Lung (tissue), 12 donors: ENCODE measurements around the gene CEACAM3. TPM values are rescaled to one million over a fixed set of nuclear protein-coding genes. Genes with fewer than 3 reads are reported as not detected.
A peak's percentile ranks its signal among the peaks of the same experiment; 100 is the strongest.

Experiments used
- ATAC-seq: fragments of 200-7000 bp; cut with Tn5 transposase; one replicate; pipeline ENCODE4 v1.9.1; 2020; ENCODE audit warnings: moderate number of reproducible peaks; ENCODE audit not compliant: insufficient read depth, low FRiP score
- DNase-seq, 3 donors: peaks; one replicate each; pipeline ENCODE4 v3.0.0-alpha.2; 2013 to 2017
- H3K27ac ChIP-seq, 2 donors: one replicate each; pipeline ENCODE4 v1.5.1; 2013; ENCODE audit warnings: mild to moderate bottlenecking in 2 of 2, moderate library complexity in 2 of 2, control low read depth in 1 of 2, inconsistent platforms in 1 of 2, low read depth in 1 of 2, low read length in 1 of 2
- H3K27me3 ChIP-seq, 3 donors: one replicate each; pipeline ENCODE4 v1.5.1; 2013; ENCODE audit warnings: low read length in 2 of 3; ENCODE audit not compliant: control insufficient read depth in 3 of 3, insufficient read depth in 3 of 3
- H3K36me3 ChIP-seq, 4 donors: one replicate each; pipeline ENCODE4 v1.5.1; 2013; ENCODE audit warnings: low read length in 4 of 4, mild to moderate bottlenecking in 1 of 4, moderate library complexity in 1 of 4; ENCODE audit not compliant: control insufficient read depth in 4 of 4, insufficient read depth in 4 of 4
- H3K4me1 ChIP-seq, 5 donors: one replicate each; pipeline ENCODE4 v1.5.1; 2013; ENCODE audit warnings: low read length in 5 of 5, mild to moderate bottlenecking in 2 of 5, moderate library complexity in 1 of 5; ENCODE audit not compliant: control insufficient read depth in 5 of 5, insufficient read depth in 5 of 5
- H3K4me3 ChIP-seq: one replicate; pipeline ENCODE4 v1.5.1; 2013; ENCODE audit warnings: mild to moderate bottlenecking, control low read depth, moderate library complexity
- H3K9ac ChIP-seq, 2 donors: one replicate each; pipeline ENCODE4 v1.5.1; 2013; ENCODE audit warnings: low read length in 2 of 2, control low read depth in 1 of 2; ENCODE audit not compliant: insufficient read depth in 1 of 2
- H3K9me3 ChIP-seq, 4 donors: one replicate each; pipeline ENCODE4 v1.5.1; 2013; ENCODE audit warnings: low read length in 3 of 4, mild to moderate bottlenecking in 1 of 4, moderate library complexity in 1 of 4; ENCODE audit not compliant: control insufficient read depth in 4 of 4, insufficient read depth in 3 of 4
- whole genome bisulfite sequencing, 2 donors: extraction: QIAGEN DNeasy Blood & Tissue Kit; methylation state at CpG; one replicate each; pipeline ENCODE4 v1.1.7; 2013; 5-methylcytosine and 5-hydroxymethylcytosine counted together
- polyA plus RNA-seq, 2 donors: library from polyadenylated mRNA; stranded (reverse); fragments of 200-250 nt; gene quantifications; one replicate each; pipeline ENCODE4 v1.2.1, GENCODE V29; 2013
- total RNA-seq, 2 donors: library from RNA; depleted of rRNA in 1 of 2; stranded (reverse); fragments of >200 nt in 1 of 2; gene quantifications; one replicate each; pipeline ENCODE4 v1.2.1, GENCODE V29; 2014 to 2021
- TF ChIP-seq, protein P1 (sequence below): IDR thresholded peaks from 2 replicates; pipeline ENCODE4 v1.5.1; 2012; ENCODE audit warnings: mild to moderate bottlenecking; ENCODE audit errors: control extremely low read depth, extremely low read depth
- donor health status: control.
- donor health status: control.
- donor health status: Bipolar disorder and iron deficiency.
- donor health status: healthy.
- donor health status: DM: yes; HTN: yes; CAD: no.

The CEACAM3 gene
- total and polyA plus RNA-seq, 4 donors: 1.2 to 21.9 (median 3.7) TPM

DNA sequence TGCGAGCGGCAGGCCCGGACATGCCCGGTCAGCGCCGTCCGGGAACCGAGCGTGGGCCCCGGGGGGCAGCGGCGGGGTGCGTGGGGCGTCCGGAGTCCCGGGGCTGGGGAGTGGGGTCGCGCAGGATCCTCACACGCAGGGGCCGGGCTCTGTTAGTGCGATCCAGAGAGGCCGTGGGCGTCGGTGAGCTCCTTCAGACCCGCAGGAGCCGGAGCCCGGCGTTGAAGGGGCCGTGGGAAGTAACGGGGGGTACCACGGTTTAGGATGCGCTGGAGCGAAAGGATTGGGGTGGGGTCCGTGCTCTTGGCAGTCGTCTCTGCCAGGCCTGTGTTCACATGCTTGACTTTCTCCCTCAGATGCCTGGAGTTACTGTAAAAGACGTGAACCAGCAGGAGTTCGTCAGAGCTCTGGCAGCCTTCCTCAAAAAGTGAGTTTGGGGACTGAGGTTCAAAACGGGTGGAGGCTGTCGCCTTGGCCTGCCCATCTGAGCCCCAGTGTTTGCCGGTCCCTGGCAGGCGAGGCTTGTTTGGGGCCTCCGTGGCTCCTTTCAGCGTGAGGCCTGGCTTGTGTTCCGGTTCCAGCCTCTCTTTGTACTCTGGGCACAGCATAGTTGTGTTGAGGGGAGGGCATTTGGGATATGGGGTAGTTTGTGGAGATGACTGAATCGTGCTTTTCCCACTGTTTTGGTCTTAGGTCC, 64.2 kb downstream of the CEACAM3 start:
- Histone ChIP-seq H3K36me3 (peaks cover 18 to 38% (median 29%) of the 10 kb centered on the region in 4 donors), H3K27ac (peak overlapping the region; percentile 86 to 96), H3K9ac (peak overlapping the region; percentile 90 to 93), H3K4me1 (peaks cover 8 to 20% (median 12%) of the 10 kb centered on the region in 5 donors), H3K4me3 (peak overlapping the region; percentile 91), H3K27me3 (no peaks in the 10 kb centered on the region), H3K9me3 (no peaks in the 10 kb centered on the region)
- no peak for ATAC-seq
- DNase-seq: peak; percentile 49 to 72 (median 57)
- TF ChIP-seq, protein P1, sequence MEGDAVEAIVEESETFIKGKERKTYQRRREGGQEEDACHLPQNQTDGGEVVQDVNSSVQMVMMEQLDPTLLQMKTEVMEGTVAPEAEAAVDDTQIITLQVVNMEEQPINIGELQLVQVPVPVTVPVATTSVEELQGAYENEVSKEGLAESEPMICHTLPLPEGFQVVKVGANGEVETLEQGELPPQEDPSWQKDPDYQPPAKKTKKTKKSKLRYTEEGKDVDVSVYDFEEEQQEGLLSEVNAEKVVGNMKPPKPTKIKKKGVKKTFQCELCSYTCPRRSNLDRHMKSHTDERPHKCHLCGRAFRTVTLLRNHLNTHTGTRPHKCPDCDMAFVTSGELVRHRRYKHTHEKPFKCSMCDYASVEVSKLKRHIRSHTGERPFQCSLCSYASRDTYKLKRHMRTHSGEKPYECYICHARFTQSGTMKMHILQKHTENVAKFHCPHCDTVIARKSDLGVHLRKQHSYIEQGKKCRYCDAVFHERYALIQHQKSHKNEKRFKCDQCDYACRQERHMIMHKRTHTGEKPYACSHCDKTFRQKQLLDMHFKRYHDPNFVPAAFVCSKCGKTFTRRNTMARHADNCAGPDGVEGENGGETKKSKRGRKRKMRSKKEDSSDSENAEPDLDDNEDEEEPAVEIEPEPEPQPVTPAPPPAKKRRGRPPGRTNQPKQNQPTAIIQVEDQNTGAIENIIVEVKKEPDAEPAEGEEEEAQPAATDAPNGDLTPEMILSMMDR: no peak
- 1 to 2% methylated on average over 45 of the region's 45 CpGs for WGBS, 2 donors

Other genes with a start within 250 kb of the CEACAM3 start
- gene CEACAM21, start 220.4 kb upstream of the CEACAM3 start, total RNA-seq: 10 to 100 TPM in 1 of 2 donors, 1 to 10 TPM in 1; 6.5 to 12.2 TPM
- gene CEACAM21, start 220.4 kb upstream of the CEACAM3 start, polyA plus RNA-seq: 10 to 100 TPM in 1 of 2 donors, 1 to 10 TPM in 1; 9.6 to 10.9 TPM
- 10 to 100 TPM in 1 of 2 donors, 1 to 10 TPM in 1; 2.1 to 15.9 TPM for gene CEACAM4, start 169.5 kb upstream of the CEACAM3 start, total RNA-seq
- 10 to 100 TPM in 1 of 2 donors, 1 to 10 TPM in 1; 4.5 to 30.0 TPM for gene CEACAM4, start 169.5 kb upstream of the CEACAM3 start, polyA plus RNA-seq
- under 1 TPM; 0.11 to 0.37 TPM for gene CEACAM7, start 108.3 kb upstream of the CEACAM3 start, total RNA-seq
- gene CEACAM7, start 108.3 kb upstream of the CEACAM3 start, polyA plus RNA-seq: under 1 TPM; 0.15 to 0.41 TPM
- 10 to 100 TPM in 1 of 2 donors, under 1 TPM in 1; 0.11 to 37.9 TPM for gene CEACAM5, start 88.0 kb upstream of the CEACAM3 start, total RNA-seq
- gene CEACAM5, start 88.0 kb upstream of the CEACAM3 start, polyA plus RNA-seq: 1 to 10 TPM; 5.6 to 6.7 TPM
- gene CEACAM6, start 41.1 kb upstream of the CEACAM3 start, total RNA-seq: 100 to 1,000 TPM in 1 of 2 donors, 1 to 10 TPM in 1; 5.2 to 280 TPM
- gene CEACAM6, start 41.1 kb upstream of the CEACAM3 start, polyA plus RNA-seq: 100 to 1,000 TPM; 101 to 185 TPM
- gene LYPD4, start 48.1 kb downstream of the CEACAM3 start, total RNA-seq: not detected
- gene LYPD4, start 48.1 kb downstream of the CEACAM3 start, polyA plus RNA-seq: not detected
- gene DMRTC2, start 48.5 kb downstream of the CEACAM3 start, total RNA-seq: not detected
- under 1 TPM in 1 of 2 donors, not detected in 1; 0.03 TPM for gene DMRTC2, start 48.5 kb downstream of the CEACAM3 start, polyA plus RNA-seq
- gene RPS19, start 63.7 kb downstream of the CEACAM3 start, total RNA-seq: 1,000 to 10,000 TPM; 1,039 to 1,726 TPM
- 1,000 to 10,000 TPM; 1,953 to 4,419 TPM for gene RPS19, start 63.7 kb downstream of the CEACAM3 start, polyA plus RNA-seq
- 10 to 100 TPM in 1 of 2 donors, 1 to 10 TPM in 1; 2.6 to 14.8 TPM for gene CD79A, start 80.7 kb downstream of the CEACAM3 start, total RNA-seq
- gene CD79A, start 80.7 kb downstream of the CEACAM3 start, polyA plus RNA-seq: 1 to 10 TPM; 1.4 to 9.2 TPM
- gene ARHGEF1, start 86.6 kb downstream of the CEACAM3 start, total RNA-seq: 100 to 1,000 TPM in 1 of 2 donors, 10 to 100 TPM in 1; 55.4 to 231 TPM
- gene ARHGEF1, start 86.6 kb downstream of the CEACAM3 start, polyA plus RNA-seq: 100 to 1,000 TPM; 138 to 215 TPM
- under 1 TPM in 1 of 2 donors, not detected in 1; 0.67 TPM for gene ERFL, start 131.9 kb downstream of the CEACAM3 start, total RNA-seq
- under 1 TPM; 0.16 to 0.37 TPM for gene ERFL, start 131.9 kb downstream of the CEACAM3 start, polyA plus RNA-seq
- gene RABAC1, start 162.7 kb downstream of the CEACAM3 start, total RNA-seq: 100 to 1,000 TPM in 1 of 2 donors, 10 to 100 TPM in 1; 87.9 to 284 TPM
- 100 to 1,000 TPM; 242 to 291 TPM for gene RABAC1, start 162.7 kb downstream of the CEACAM3 start, polyA plus RNA-seq
- gene ATP1A3, start 197.6 kb downstream of the CEACAM3 start, total RNA-seq: under 1 TPM; 0.09 to 0.40 TPM
- under 1 TPM; 0.10 to 0.16 TPM for gene ATP1A3, start 197.6 kb downstream of the CEACAM3 start, polyA plus RNA-seq